VCaP (cell line): ENCODE data around the gene NFIB.

ENCODE experiments used
- H3K27ac ChIP-seq: fragments of 450-650 bp; 2 replicates; pipeline ENCODE4 v1.5.1; 2017
- TF ChIP-seq, protein P1 (sequence below): fragments of 450-650 bp; conservative IDR thresholded peaks from 2 replicates; pipeline ENCODE4 v1.5.1; 2017; ENCODE audit warnings: mild to moderate bottlenecking, moderate library complexity

The NFIB gene

DNA sequence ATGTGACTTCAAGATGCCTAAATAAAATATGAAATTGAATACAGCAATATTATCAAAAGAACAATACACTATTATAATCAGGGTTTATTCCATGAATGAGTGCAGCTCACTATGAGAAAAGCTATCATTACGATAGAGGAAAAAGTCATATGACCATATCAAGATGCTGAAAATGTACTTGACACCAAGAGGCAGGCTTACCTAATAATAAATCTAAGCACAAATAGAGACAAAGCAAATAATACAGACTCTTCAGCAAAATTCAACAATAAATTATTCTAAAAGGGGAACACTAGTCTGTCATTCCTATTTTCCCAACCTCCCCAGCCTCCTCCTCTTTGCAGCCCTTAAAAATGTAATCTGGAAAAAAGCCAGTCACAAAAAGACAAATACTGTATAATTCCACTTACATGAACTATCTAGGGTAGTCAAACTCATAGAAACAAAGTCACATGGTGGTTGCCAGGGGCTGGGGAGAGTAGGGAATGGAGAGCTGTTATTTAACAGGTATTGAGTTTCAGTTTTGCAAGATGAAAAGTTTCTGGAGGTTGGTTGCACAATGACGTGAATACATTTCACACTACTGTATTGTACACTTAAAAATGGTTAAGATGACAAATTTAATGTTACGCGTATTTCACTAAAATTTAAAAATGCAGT is 148.4 kb downstream of the NFIB start:
- no peak overlapping the region for H3K27ac ChIP-seq

DNA sequence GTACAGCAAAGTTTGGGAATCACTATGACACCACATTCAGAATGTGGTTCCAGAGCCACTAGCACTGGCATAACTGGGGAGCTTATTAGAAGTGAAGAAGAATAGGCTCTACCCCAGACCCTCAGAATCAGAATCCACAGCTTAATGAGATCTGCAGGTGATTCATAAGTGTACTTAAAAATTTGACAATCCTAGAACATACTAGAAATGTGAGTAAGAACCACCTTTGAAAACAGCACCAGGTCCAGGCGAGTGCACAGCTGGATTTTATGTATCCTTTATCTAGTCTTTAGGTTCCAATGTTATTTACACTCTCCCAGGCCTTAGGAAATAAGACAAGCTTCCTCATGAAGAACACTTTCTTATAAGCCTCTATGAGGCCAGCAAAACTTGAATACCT is 149.0 kb downstream of the NFIB start:
- H3K27ac ChIP-seq, result no peak overlapping the region
- TF ChIP-seq, protein P1, sequence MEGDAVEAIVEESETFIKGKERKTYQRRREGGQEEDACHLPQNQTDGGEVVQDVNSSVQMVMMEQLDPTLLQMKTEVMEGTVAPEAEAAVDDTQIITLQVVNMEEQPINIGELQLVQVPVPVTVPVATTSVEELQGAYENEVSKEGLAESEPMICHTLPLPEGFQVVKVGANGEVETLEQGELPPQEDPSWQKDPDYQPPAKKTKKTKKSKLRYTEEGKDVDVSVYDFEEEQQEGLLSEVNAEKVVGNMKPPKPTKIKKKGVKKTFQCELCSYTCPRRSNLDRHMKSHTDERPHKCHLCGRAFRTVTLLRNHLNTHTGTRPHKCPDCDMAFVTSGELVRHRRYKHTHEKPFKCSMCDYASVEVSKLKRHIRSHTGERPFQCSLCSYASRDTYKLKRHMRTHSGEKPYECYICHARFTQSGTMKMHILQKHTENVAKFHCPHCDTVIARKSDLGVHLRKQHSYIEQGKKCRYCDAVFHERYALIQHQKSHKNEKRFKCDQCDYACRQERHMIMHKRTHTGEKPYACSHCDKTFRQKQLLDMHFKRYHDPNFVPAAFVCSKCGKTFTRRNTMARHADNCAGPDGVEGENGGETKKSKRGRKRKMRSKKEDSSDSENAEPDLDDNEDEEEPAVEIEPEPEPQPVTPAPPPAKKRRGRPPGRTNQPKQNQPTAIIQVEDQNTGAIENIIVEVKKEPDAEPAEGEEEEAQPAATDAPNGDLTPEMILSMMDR, result no peak

More for the DNA sequence above, 148.4 kb downstream of the NFIB start:
- TF ChIP-seq, protein P1, result no peak

DNA sequence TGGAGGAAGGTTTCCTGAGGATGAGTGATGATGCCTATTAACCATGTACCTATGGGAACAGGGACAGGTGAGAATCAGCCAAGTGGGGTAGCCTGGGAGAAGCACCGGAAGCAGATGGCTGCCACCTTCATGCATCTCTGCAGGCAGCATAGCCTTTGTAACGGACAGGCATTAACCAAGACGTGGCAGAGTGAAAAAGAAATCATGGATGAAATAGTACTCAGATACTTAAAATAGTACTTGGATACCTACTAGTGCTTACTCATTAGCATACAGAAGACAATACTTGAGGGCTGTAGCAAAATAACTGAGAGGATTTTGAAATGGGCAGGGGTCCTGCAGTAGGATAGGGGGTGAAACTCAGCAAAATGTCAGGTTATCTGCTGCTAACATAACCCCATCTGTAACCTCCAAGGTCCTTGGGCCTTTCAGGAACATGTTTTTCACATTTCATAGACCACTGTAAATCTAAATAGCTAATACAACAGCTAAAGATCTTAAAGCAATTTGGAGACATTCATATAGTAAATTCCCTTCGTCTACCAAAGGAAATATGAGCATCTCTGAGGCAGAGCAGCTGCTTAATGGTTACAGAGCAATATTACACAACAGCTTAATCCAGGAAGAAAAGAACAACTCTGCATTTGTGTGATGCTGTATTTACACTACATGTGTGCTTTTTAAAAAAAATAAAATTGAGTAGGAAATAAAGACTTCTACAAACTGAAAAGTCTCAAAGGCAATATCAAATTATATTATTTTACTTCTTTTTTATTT is 154.3 kb downstream of the NFIB start:
- TF ChIP-seq, protein P1, result no peak
- no peak overlapping the region for H3K27ac ChIP-seq

DNA sequence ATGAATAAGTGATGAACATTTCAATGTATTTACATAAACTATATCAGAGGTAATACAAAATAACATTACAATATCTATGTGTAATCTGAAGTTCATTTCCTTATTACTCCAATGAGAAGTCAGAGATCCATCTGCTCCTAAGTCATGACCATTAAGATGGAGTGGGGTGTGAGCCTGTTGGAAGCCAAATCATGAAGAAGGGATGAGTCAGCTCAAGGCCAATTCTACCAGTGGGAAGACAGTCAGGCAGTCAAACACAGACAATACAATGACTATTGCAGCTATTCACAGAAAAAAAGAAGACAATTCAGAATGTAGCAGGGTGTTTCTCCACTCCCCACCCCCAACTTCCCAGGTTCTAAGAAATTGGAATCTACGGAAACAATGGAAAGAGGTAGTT is 155.0 kb downstream of the NFIB start:
- no peak overlapping the region for H3K27ac ChIP-seq
- TF ChIP-seq, protein P1, result no peak

DNA sequence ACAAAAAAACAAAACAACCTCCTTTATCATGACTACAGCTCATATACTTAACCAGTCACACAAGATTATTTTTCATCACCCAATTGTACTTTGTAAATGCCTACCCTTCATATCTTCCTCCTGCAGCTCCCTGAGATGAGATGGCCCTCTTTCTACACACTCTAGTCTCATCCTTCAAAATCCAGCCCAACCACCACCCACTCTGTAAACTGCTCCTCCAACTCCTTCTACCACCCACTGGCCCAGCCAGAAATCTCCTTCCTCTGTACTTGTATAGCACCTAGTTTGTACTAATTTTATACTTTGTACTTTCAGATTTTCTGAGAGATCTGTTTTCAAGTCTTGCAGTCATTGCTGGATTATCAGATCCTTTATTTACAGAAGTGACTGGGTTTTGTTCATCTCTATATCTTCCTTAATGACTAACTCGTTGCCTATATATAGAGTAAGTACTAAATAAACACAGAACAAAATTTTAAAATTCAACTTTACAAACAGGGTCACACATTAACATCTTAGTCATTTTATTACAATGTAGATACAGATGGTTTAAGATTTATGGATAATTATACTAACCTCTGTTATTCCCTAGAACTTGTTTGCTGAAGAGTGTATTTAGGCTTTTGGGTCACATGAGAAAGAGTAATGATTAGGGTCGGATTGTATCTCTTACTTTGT is 155.7 kb downstream of the NFIB start:
- H3K27ac ChIP-seq, result no peak overlapping the region
- TF ChIP-seq, protein P1, result no peak

DNA sequence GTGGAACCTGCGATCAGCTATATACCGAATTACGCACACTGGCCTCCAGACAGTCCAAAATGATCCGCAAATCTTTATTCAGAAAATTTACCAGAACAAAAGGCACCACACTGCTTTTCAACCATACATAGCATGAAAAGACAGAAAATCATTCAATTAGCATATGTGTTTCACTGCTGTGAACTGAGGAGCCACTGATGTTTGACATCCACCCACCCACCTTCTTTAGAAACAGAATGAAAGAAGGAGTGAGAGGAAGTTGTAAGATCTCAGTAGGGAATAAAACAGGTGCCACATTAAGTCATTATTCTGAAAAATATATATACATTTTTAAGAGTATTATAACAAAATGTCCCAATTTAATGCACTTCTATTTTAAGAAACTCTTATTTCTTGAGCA is 156.8 kb downstream of the NFIB start:
- TF ChIP-seq, protein P1, result no peak
- H3K27ac ChIP-seq, result no peak overlapping the region

DNA sequence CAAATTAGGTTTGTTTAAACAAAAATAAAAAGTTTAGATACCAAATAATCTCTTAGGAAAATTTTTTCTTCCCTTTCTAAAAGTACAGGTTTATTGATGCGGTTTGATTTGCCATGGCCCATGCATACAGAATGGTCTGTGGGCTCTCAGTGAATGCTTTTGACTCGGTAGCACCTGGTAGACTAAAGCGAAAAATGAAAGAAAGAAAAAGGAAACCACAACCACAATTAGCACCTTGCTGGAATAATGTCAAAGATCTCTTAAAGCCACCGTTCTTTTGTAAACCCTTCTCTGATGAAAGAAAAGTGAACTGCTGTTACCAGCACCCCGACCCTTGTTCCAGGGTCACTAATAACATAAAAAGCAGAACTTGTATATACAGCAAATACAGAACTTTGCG is 157.9 kb downstream of the NFIB start:
- TF ChIP-seq, protein P1, result no peak

More for the DNA sequence above, 157.9 kb downstream of the NFIB start:
- no peak overlapping the region for H3K27ac ChIP-seq
